GM12878 (cell line): ENCODE results near the gene C16orf95. TPM values are rescaled to one million over a fixed set of nuclear protein-coding genes. Genes with fewer than 3 reads are reported as not detected.

Experiments used
- ATAC-seq: fragments of 200-7000 bp; cut with Tn5 transposase; 3 replicates; pipeline ENCODE4 v1.9.1; 2020; ENCODE audit warnings: mild to moderate bottlenecking, moderate library complexity
- BruUV-seq: library from RNA; stranded (reverse); fragments of 400-500 nt; replicated peaks from 2 replicates; lab custom pipeline; 2021; lab: Mats Ljungman, UMichigan
- CTCF ChIA-PET: fragments of 300-600 bp; sonication (Branson Sonifier 250); formaldehyde crosslinking; extraction: SDS; loops from one replicate; lab custom pipeline; 2021; ENCODE audit warnings: inconsistent platforms; lab: Yijun Ruan, JAX
- POLR2A ChIA-PET: fragments of 350-600 bp; formaldehyde crosslinking; extraction: SDS; loops from one replicate; lab custom pipeline; 2021; ENCODE audit warnings: inconsistent platforms; lab: Charles Lee
- RAD21 ChIA-PET: fragments of 300-600 bp; sonication (Branson Sonifier 250); formaldehyde crosslinking; loops from one replicate; lab custom pipeline; 2023; ENCODE audit warnings: antibody characterized with exemption; ENCODE audit not compliant: unreplicated experiment; lab: Charles Lee
- SMC1A ChIA-PET: fragments of 300-600 bp; sonication (Branson Sonifier 250); formaldehyde crosslinking; loops from one replicate; lab custom pipeline; 2023; ENCODE audit not compliant: unreplicated experiment, uncharacterized antibody; lab: Charles Lee
- DNase-seq: peaks from one replicate; pipeline ENCODE4 v3.0.0-alpha.2; 2011; ENCODE audit warnings: low read depth, low spot score
- FAIRE-seq: peaks from 3 replicates; lab custom pipeline; 2011; peaks lifted over from hg19 to GRCh38; lab: Jason Lieb, UNC
- H2AFZ ChIP-seq: 2 replicates; pipeline ENCODE4 v1.6.0; 2011; ENCODE audit warnings: low read depth, low read length, control low read depth; ENCODE audit not compliant: control insufficient read depth
- H3K27ac ChIP-seq: 2 replicates; pipeline ENCODE4 v1.5.1; 2011; ENCODE audit warnings: control low read depth; ENCODE audit not compliant: control insufficient read depth, insufficient read depth
- H3K27me3 ChIP-seq, 2 experiments: replicated peaks in 1 of 2; 2 replicates each; pipeline versions ENCODE4 v1.6.0 to v1.6.1; 2011; ENCODE audit warnings: low read length in 1 of 2; ENCODE audit not compliant: control insufficient read depth in 2 of 2, insufficient read depth in 2 of 2
- H3K36me3 ChIP-seq, 2 experiments: 2 replicates each; pipeline ENCODE4 v1.5.1; 2011; ENCODE audit warnings: low read length in 1 of 2; ENCODE audit not compliant: control insufficient read depth in 2 of 2, insufficient read depth in 2 of 2
- H3K4me1 ChIP-seq: 2 replicates; pipeline ENCODE4 v1.6.1; 2011; ENCODE audit warnings: mild to moderate bottlenecking, low read length, moderate library complexity, mixed read lengths; ENCODE audit not compliant: control insufficient read depth, insufficient read depth
- H3K4me2 ChIP-seq: 2 replicates; pipeline ENCODE4 v1.6.0; 2011; ENCODE audit warnings: control low read depth; ENCODE audit not compliant: control insufficient read depth, insufficient read depth
- H3K4me3 ChIP-seq: fragments of 200-600 bp; sonication (generic); 2 replicates; pipeline ENCODE4 v1.5.1; 2016
- H3K79me2 ChIP-seq: 2 replicates; pipeline ENCODE4 v1.6.0; 2011; ENCODE audit warnings: low read length; ENCODE audit not compliant: control insufficient read depth, insufficient read depth
- H3K9ac ChIP-seq: 2 replicates; pipeline ENCODE4 v1.8.0; 2011; ENCODE audit warnings: low read length, control low read depth, mixed read lengths; ENCODE audit not compliant: control insufficient read depth, insufficient read depth
- H3K9me3 ChIP-seq: replicated peaks from 3 replicates; pipeline ENCODE4 v1.5.1; 2011; ENCODE audit warnings: mild to moderate bottlenecking, low read length; ENCODE audit not compliant: control insufficient read depth, insufficient read depth
- H4K20me1 ChIP-seq: 2 replicates; pipeline ENCODE4 v1.6.0; 2011; ENCODE audit not compliant: control insufficient read depth, insufficient read depth
- BCLAF1 ChIP-seq: fragments of 450-650 bp; IDR thresholded peaks from 2 replicates; pipeline ENCODE4 v1.6.1; 2017; ENCODE audit warnings: antibody characterized with exemption, mild to moderate bottlenecking, moderate library complexity
- CHD2 ChIP-seq: IDR thresholded peaks from 2 replicates; pipeline ENCODE4 v1.6.1; 2011; ENCODE audit warnings: low read depth, low read length, improper control_type of control experiment, borderline replicate concordance
- CREB1 ChIP-seq: IDR thresholded peaks from 2 replicates; pipeline ENCODE4 v1.6.1; 2012; ENCODE audit warnings: low read depth, mild to moderate bottlenecking, inconsistent platforms
- CUX1 ChIP-seq: IDR thresholded peaks from 2 replicates; pipeline ENCODE4 v1.6.1; 2012; ENCODE audit warnings: improper control_type of control experiment, low read depth, low read length; ENCODE audit not compliant: insufficient replicate concordance
- DPF2 ChIP-seq: fragments of 450-650 bp; IDR thresholded peaks from 2 replicates; pipeline ENCODE4 v1.6.1; 2017; ENCODE audit warnings: mild to moderate bottlenecking
- MYB ChIP-seq: fragments of 150-350 bp; IDR thresholded peaks from 2 replicates; pipeline ENCODE4 v1.6.1; 2014; ENCODE audit warnings: mild to moderate bottlenecking, low read depth, low read length, borderline replicate concordance
- NFXL1 ChIP-seq: fragments of 450-650 bp; IDR thresholded peaks from 2 replicates; pipeline ENCODE4 v1.6.1; 2017; ENCODE audit warnings: antibody characterized with exemption, mild to moderate bottlenecking, borderline replicate concordance
- RCOR1 ChIP-seq: conservative IDR thresholded peaks from 2 replicates; pipeline ENCODE4 v1.6.1; 2012; ENCODE audit warnings: low read depth, low read length, improper control_type of control experiment
- RUNX3 ChIP-seq: IDR thresholded peaks from 2 replicates; pipeline ENCODE4 v1.6.1; 2012; ENCODE audit warnings: low read length, inconsistent platforms
- SIX5 ChIP-seq: IDR thresholded peaks from 2 replicates; pipeline ENCODE4 v1.6.1; 2011; ENCODE audit warnings: mild to moderate bottlenecking, low read depth, low read length, moderate library complexity; ENCODE audit not compliant: severe bottlenecking
- SP1 ChIP-seq: IDR thresholded peaks from one replicate; pipeline ENCODE4 v1.6.1; 2011; ENCODE audit warnings: low read depth, low read length
- STAT1 ChIP-seq: fragments of 450-650 bp; conservative IDR thresholded peaks from 2 replicates; pipeline ENCODE4 v1.6.1; 2014; ENCODE audit warnings: antibody characterized with exemption, mild to moderate bottlenecking
- SUZ12 ChIP-seq: fragments of 200-600 bp; sonication (generic); IDR thresholded peaks from one replicate; pipeline ENCODE4 v1.6.1; 2018; ENCODE audit warnings: antibody characterized with exemption, mild to moderate bottlenecking; ENCODE audit not compliant: unreplicated experiment
- YY1 ChIP-seq: IDR thresholded peaks from 2 replicates; pipeline ENCODE4 v1.6.1; 2011; ENCODE audit warnings: low read depth, mild to moderate bottlenecking, low read length
- WGBS: methylation state at CpG from one replicate; pipeline ENCODE4 v1.1.6; 2016; ENCODE audit warnings: low lambda C conversion rate; ENCODE audit not compliant: insufficient replicate concordance, insufficient coverage; ENCODE audit errors: missing lambda C conversion rate; 5-methylcytosine and 5-hydroxymethylcytosine counted together
- in situ Hi-C: fragments of 300-500 bp; cut with MboI; formaldehyde crosslinking; loops from 9 replicates; pipeline ENCODE4 v1.14.3; 2018; ENCODE audit warnings: mixed read lengths
- intact Hi-C: fragments of 100-400 bp; cut with micrococcal nuclease; formaldehyde crosslinking; loops from one replicate; pipeline ENCODE4 v1.14.2; 2022; ENCODE audit not compliant: unreplicated experiment
- polyA plus RNA-seq, 11 experiments: library from polyadenylated mRNA; depleted of rRNA in 4 of 11; unstranded in 6 of 11; stranded (reverse) in 5 of 11; fragments of >200 nt; fragmentation: Nextera tagmentation in 4 of 11; fragmentation: Illumina TruSeq in 1 of 11; extraction: Ambion mirVana in 4 of 11; extraction: Trizol in 1 of 11; gene quantifications; 1 replicate in 1 of 11; 2 replicates in 10 of 11; pipeline versions ENCODE4 v1.2.1 to v1.2.3, GENCODE V29; 2011 to 2016; ENCODE audit warnings: inconsistent platforms in 2 of 11, missing spikeins in 2 of 11, low read depth in 1 of 11
- total RNA-seq, 4 experiments: library from RNA; depleted of rRNA in 3 of 4; stranded (reverse); fragments of >200 nt in 3 of 4; fragmentation: Illumina TruSeq in 1 of 4; extraction: Trizol in 1 of 4; gene quantifications; 2 replicates each; pipeline versions ENCODE4 v1.2.1 to v1.2.3, GENCODE V29; 2013 to 2021

Gene C16orf95
- total and polyA plus RNA-seq, 10 of the 15 experiments (the other 5 are each of a cell fraction or from before 2014, with no cell fraction given): 0.90 to 22.7 (median 6.0) TPM

- FAIRE-seq: no peak
- Histone ChIP-seq H3K27ac (no peak overlapping the region), H3K36me3 (peaks cover 11 to 22% of the 10 kb centered on the region in 2 experiments), H3K27me3 (no peaks in the 10 kb centered on the region), H3K4me2 (no peak overlapping the region), H4K20me1 (no peaks in the 10 kb centered on the region; the same call in 1 of the 2 replicates), H3K79me2 (no peaks in the 10 kb centered on the region), H3K9ac (no peak overlapping the region), H3K4me3 (no peak overlapping the region), H2AFZ (no peak overlapping the region), H3K4me1 (no peaks in the 10 kb centered on the region), H3K9me3 (no peaks in the 10 kb centered on the region)
- DNase-seq: no peak
- TF ChIP-seq MYB (no peak), CREB1 (no peak), SIX5 (no peak), STAT1 (no peak), CUX1 (no peak), YY1 (no peak), RCOR1 (no peak), RUNX3 (no peak), NFXL1 (no peak), BCLAF1 (no peak), CHD2 (no peak), SUZ12 (no peak), SP1 (no peak), DPF2 (no peak)
- ChIA-PET SMC1A (no interaction called here), RAD21 (no interaction called here), POLR2A (no interaction called here), CTCF (no interaction called here)
- 86% methylated on average over 16 of the region's 19 CpGs for WGBS
- intact Hi-C loops: no loop called here
- in situ Hi-C loops: no loop called here
- no peak for ATAC-seq
- BruUV-seq: no TSS peak
Observed at GRCh38 chr16:87327798-87328495, 10.8 kb upstream of the C16orf95 start.
